Measurements from ENCODE around the gene SUN1.

Gene SUN1

GRCh38 chr7:862157-862556 is 29.9 kb downstream of the SUN1 start:
- Histone ChIP-seq H3K27ac (no peak overlapping the region), H3K36me3 (replicated peaks) (peaks cover 44% of the 10 kb centered on the region), H3K27me3 (replicated peaks) (no peaks in the 10 kb centered on the region), H3K4me3 (ENCODE audit: low read depth, low read length) (no peak overlapping the region)
- in situ Hi-C loops (cut with HindIII; ENCODE audit: low pct_ligation_motif_present, low sequenced_read_pairs) = no loop called here
- TF ChIP-seq, protein P1, sequence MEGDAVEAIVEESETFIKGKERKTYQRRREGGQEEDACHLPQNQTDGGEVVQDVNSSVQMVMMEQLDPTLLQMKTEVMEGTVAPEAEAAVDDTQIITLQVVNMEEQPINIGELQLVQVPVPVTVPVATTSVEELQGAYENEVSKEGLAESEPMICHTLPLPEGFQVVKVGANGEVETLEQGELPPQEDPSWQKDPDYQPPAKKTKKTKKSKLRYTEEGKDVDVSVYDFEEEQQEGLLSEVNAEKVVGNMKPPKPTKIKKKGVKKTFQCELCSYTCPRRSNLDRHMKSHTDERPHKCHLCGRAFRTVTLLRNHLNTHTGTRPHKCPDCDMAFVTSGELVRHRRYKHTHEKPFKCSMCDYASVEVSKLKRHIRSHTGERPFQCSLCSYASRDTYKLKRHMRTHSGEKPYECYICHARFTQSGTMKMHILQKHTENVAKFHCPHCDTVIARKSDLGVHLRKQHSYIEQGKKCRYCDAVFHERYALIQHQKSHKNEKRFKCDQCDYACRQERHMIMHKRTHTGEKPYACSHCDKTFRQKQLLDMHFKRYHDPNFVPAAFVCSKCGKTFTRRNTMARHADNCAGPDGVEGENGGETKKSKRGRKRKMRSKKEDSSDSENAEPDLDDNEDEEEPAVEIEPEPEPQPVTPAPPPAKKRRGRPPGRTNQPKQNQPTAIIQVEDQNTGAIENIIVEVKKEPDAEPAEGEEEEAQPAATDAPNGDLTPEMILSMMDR (IDR thresholded peaks at IDR 0.05; ENCODE audit: low read depth, low read length, missing control alignments) = no peak
- no peak for DNase-seq

DNA sequence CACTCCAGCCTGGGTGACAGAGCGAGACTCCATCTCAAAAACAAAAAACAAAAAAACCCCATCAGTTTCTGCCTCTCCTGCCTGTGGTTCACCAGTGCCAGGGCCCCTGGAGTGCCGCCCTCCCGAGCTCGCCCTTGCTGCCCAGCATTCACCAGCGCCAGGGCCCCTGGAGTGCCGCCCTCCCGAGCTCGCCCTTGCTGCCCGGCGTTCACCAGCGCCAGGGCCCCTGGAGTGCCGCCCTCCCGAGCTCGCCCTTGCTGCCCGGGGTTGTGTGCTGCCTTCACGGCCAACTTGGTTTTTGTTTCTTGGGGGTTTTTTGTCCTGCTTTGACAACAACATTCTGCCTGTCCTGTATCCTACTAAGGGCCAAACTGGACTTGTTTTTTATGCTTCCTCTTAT is 30.8 kb downstream of the SUN1 start:
- TF ChIP-seq, protein P1 (IDR thresholded peaks at IDR 0.05; ENCODE audit: low read depth, low read length, missing control alignments) = no peak
- peaks cover 44% of the 10 kb centered on the region for H3K36me3 ChIP-seq (replicated peaks)

DNA sequence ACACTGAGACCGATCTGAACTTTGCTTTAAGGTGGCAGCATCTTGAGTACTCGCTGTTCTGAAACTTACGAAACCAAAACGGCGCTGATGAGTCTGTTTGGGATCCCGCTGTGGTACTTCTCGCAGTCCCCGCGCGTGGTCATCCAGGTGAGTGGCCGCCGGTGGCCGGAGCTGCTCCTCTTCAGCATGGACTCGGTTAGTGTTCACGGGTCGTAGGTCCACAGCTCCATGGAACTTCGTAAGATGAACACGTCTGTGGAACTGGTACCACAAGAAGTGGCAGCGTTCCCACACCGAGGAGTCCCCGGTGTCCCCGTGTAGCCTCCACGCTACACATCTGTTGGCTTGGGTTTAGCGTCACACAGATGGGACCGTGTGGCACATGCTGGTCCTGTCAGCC is 33.6 kb downstream of the SUN1 start:
- no peaks in the 10 kb centered on the region for H3K27me3 ChIP-seq (replicated peaks)
- TF ChIP-seq, protein P1 (IDR thresholded peaks at IDR 0.05; ENCODE audit: low read depth, low read length, missing control alignments) = no peak
- no peak overlapping the region for H3K27ac ChIP-seq
- H3K36me3 ChIP-seq (replicated peaks) = peaks cover 39% of the 10 kb centered on the region
- in situ Hi-C loops (cut with HindIII; ENCODE audit: low pct_ligation_motif_present, low sequenced_read_pairs) = no loop called here
- no peak overlapping the region for H3K4me3 ChIP-seq (ENCODE audit: low read depth, low read length)
- DNase-seq = no peak

More for the DNA sequence above, 30.8 kb downstream of the SUN1 start:
- no peaks in the 10 kb centered on the region for H3K27me3 ChIP-seq (replicated peaks)
- H3K4me3 ChIP-seq (ENCODE audit: low read depth, low read length) = no peak overlapping the region
- in situ Hi-C loops (cut with HindIII; ENCODE audit: low pct_ligation_motif_present, low sequenced_read_pairs) = no loop called here
- no peak overlapping the region for H3K27ac ChIP-seq
- DNase-seq = no peak

DNA sequence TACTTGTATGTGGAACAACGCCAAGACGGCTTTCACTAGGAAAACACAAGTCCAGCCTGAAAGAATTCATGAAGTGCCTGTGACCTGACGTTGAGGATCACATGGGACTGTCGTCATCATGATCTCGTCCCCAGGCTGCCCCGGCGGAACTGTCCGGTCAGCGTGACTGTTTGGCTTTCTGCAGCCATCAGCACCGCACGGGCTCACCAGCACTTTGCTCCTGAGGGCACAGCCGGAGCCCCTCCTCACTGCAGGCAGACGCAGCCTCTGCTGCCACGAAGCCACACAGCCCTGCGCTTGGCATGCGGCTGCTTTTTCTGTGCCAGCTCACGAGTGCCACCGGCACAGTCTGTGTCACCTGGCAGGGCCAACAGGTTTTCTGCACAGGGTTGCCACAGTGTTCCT is 34.7 kb downstream of the SUN1 start:
- Histone ChIP-seq H3K27me3 (replicated peaks) (no peaks in the 10 kb centered on the region), H3K4me3 (ENCODE audit: low read depth, low read length) (no peak overlapping the region), H3K27ac (peak overlapping the region; percentile 84), H3K36me3 (replicated peaks) (peaks cover 30% of the 10 kb centered on the region)
- DNase-seq = peak; percentile 83
- TF ChIP-seq, protein P1 (IDR thresholded peaks at IDR 0.05; ENCODE audit: low read depth, low read length, missing control alignments) = no peak
- in situ Hi-C loops (cut with HindIII; ENCODE audit: low pct_ligation_motif_present, low sequenced_read_pairs) = no loop called here

DNA sequence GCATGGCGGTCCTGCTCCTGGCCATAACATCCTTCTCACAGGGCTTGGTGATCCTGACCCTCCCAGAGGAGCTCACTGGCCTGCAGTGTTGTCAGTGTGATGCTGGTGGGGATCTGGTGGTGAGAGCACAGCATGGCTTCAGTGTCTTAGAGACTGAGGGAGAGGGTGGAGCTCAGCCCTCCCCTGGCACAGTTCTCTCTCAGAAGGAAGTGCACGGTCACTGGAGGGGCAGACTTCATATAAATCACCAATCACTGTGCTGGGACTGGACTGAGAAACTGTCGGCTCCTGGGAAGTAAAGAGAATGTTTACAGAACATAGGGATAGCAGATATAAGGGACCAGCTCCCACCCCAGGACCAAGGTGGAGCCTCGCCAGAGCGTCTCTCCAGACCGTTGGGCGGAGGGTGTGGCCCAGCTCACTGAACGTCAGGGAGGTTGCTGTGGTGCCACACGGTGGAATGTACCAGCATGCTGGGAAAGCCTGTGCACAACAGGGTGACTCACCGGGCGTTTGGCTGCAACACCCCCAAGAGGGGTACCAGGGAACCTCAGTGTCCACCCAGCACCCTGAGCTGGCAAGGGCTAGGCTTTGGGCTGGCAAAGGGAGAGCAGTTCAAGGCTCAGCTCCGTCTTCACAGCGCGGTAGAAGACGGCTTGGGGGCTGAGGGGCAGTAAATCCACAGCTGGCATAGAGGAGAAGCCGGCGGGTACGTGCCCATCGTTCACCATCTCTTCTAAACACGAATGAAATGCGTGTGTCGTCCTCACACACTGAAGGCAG is 35.3 kb downstream of the SUN1 start:
- no peak overlapping the region for H3K4me3 ChIP-seq (ENCODE audit: low read depth, low read length)
- peaks cover 33% of the 10 kb centered on the region for H3K36me3 ChIP-seq (replicated peaks)
- peak; percentile 24 for DNase-seq
- H3K27ac ChIP-seq = peak overlapping the region; percentile 84
- TF ChIP-seq, protein P1 (IDR thresholded peaks at IDR 0.05; ENCODE audit: low read depth, low read length, missing control alignments) = no peak
- H3K27me3 ChIP-seq (replicated peaks) = no peaks in the 10 kb centered on the region
- in situ Hi-C loops (cut with HindIII; ENCODE audit: low pct_ligation_motif_present, low sequenced_read_pairs) = no loop called here

- in situ Hi-C loops (cut with HindIII; ENCODE audit: low pct_ligation_motif_present, low sequenced_read_pairs) = no loop called here
- H3K27me3 ChIP-seq (replicated peaks) = no peaks in the 10 kb centered on the region
- peaks cover 38% of the 10 kb centered on the region for H3K36me3 ChIP-seq (replicated peaks)
- H3K4me3 ChIP-seq (ENCODE audit: low read depth, low read length) = no peak overlapping the region
- DNase-seq = no peak
- H3K27ac ChIP-seq = no peak overlapping the region
- TF ChIP-seq, protein P1 (IDR thresholded peaks at IDR 0.05; ENCODE audit: low read depth, low read length, missing control alignments) = no peak
Measured at GRCh38 chr7:868189-868486, 35.9 kb downstream of the SUN1 start.
